ENCODE results near the gene SLC35G6.
"Not testable (repeated sequence)": the region's sequence is repeated elsewhere in the genome, so short reads cannot be mapped to it uniquely, and the experiment has no call there.

The SLC35G6 gene

GRCh38 chr17:7478276-7479212 lies 2.7 kb upstream of the SLC35G6 start:
- no peak for DNase-seq (ENCODE audit: low read depth)

GRCh38 chr17:7479213-7480088 lies 1.8 kb upstream of the SLC35G6 start, which contains the start of gene ZBTB4:
ZBTB4 (minus strand) TSS chr17:7479631; CDS start chr17:7466801, 12,830 bp downstream.
- DNase-seq (ENCODE audit: low read depth), result no peak

GRCh38 chr17:7480089-7480384 lies 1.2 kb upstream of the SLC35G6 start:
- no peak for DNase-seq (ENCODE audit: low read depth)

GRCh38 chr17:7481842-7482741 lies 846 bp downstream of the SLC35G6 start:
- not testable (repeated sequence) for DNase-seq (ENCODE audit: low read depth)

- not testable (repeated sequence) for DNase-seq (ENCODE audit: low read depth)
These were observed 1.5 kb downstream of the SLC35G6 start for GRCh38 chr17:7482742-7483088.

- peak; percentile 90 for DNase-seq (ENCODE audit: low read depth)
These were observed 2.2 kb downstream of the SLC35G6 start for GRCh38 chr17:7483255-7484066.

- peak; percentile 96 for DNase-seq (ENCODE audit: low read depth)
These were observed 3.0 kb downstream of the SLC35G6 start, which contains the start of gene POLR2A for GRCh38 chr17:7484067-7484918. POLR2A (plus strand) TSS chr17:7484366.

- no peak for DNase-seq (ENCODE audit: low read depth)
These were observed 3.7 kb downstream of the SLC35G6 start for GRCh38 chr17:7484919-7485377.

GRCh38 chr17:7486181-7486580 lies 4.9 kb downstream of the SLC35G6 start:
- DNase-seq (ENCODE audit: low read depth), result no peak

GRCh38 chr17:7490144-7490543 lies 8.9 kb downstream of the SLC35G6 start:
- DNase-seq (ENCODE audit: low read depth), result no peak

- no peak for DNase-seq (ENCODE audit: low read depth)
These were observed 10.3 kb downstream of the SLC35G6 start for GRCh38 chr17:7491583-7491982.

GRCh38 chr17:7493941-7494340 lies 12.7 kb downstream of the SLC35G6 start:
- no peak for DNase-seq (ENCODE audit: low read depth)

GRCh38 chr17:7495906-7496434 lies 14.7 kb downstream of the SLC35G6 start:
- DNase-seq (ENCODE audit: low read depth), result no peak

- no peak for DNase-seq (ENCODE audit: low read depth)
These were observed 15.4 kb downstream of the SLC35G6 start for GRCh38 chr17:7496470-7497183.

- no peak for DNase-seq (ENCODE audit: low read depth)
These were observed 16.0 kb downstream of the SLC35G6 start for GRCh38 chr17:7497228-7497627.

GRCh38 chr17:7497636-7498035 lies 16.4 kb downstream of the SLC35G6 start:
- DNase-seq (ENCODE audit: low read depth), result no peak

GRCh38 chr17:7499161-7499560 lies 17.9 kb downstream of the SLC35G6 start:
- DNase-seq (ENCODE audit: low read depth), result no peak

GRCh38 chr17:7501729-7502128 lies 20.5 kb downstream of the SLC35G6 start:
- no peak for DNase-seq (ENCODE audit: low read depth)
